B cell (primary cell): ENCODE data around the gene MYH11. TPM values are rescaled to one million over a fixed set of nuclear protein-coding genes. Genes with fewer than 3 reads are reported as not detected.

Source experiments
- ATAC-seq: fragments of 200-7000 bp; cut with Tn5 transposase; one replicate; pipeline ENCODE4 v1.10.0; 2021; ENCODE audit warnings: low read depth, mild to moderate bottlenecking, moderate number of reproducible peaks, moderate library complexity
- CTCF ChIA-PET: fragments of 350-600 bp; sonication (Branson Sonifier 250); formaldehyde crosslinking; loops from one replicate; lab custom pipeline; 2021; ENCODE audit warnings: antibody characterized with exemption, inconsistent platforms; lab: Charles Lee
- POLR2A ChIA-PET: fragments of 350-600 bp; sonication (Branson Sonifier 250); formaldehyde crosslinking; loops from one replicate; lab custom pipeline; 2021; ENCODE audit warnings: antibody characterized with exemption; lab: Charles Lee
- DNase-seq: peaks from one replicate; pipeline ENCODE4 v3.0.0; 2013
- H2AFZ ChIP-seq: 2 replicates; pipeline ENCODE4 v1.6.1; 2012; ENCODE audit warnings: mild to moderate bottlenecking, low read depth, low read length; ENCODE audit not compliant: insufficient read depth, poor library complexity, severe bottlenecking
- H3K27ac ChIP-seq, 2 donors: 1 replicate in 1 of 2; 2 replicates in 1 of 2; pipeline ENCODE4 v1.5.1; 2012 to 2013; ENCODE audit warnings: low read length in 2 of 2, mild to moderate bottlenecking in 2 of 2, moderate library complexity in 1 of 2
- H3K27me3 ChIP-seq, 4 experiments: fragments of 200-600 bp in 1 of 4; sonication (generic) in 1 of 4; replicated peaks in 1 of 4; 1 replicate in 2 of 4; 2 replicates in 2 of 4; pipeline versions ENCODE4 v1.6.1 to v1.7.0; 2013 to 2016; ENCODE audit warnings: low read length in 3 of 4, mild to moderate bottlenecking in 2 of 4, mixed read lengths in 1 of 4, moderate library complexity in 1 of 4; ENCODE audit not compliant: insufficient read depth in 4 of 4, control insufficient read depth in 3 of 4; ENCODE audit errors: control extremely low read depth in 1 of 4
- H3K36me3 ChIP-seq, 2 experiments: replicated peaks in 1 of 2; 1 replicate in 1 of 2; 2 replicates in 1 of 2; pipeline versions ENCODE4 v1.6.1 to v1.7.1; 2013; ENCODE audit warnings: low read length in 1 of 2; ENCODE audit not compliant: insufficient read depth in 2 of 2, control insufficient read depth in 1 of 2; ENCODE audit errors: control extremely low read depth in 1 of 2, extremely low read depth in 1 of 2
- H3K4me1 ChIP-seq, 2 donors: fragments of 200-600 bp in 1 of 2; sonication (generic) in 1 of 2; 1 replicate in 1 of 2; 2 replicates in 1 of 2; pipeline versions ENCODE4 v1.5.1 to v1.6.1; 2013 to 2017; ENCODE audit warnings: low read length in 2 of 2; ENCODE audit not compliant: control insufficient read depth in 2 of 2, insufficient read depth in 2 of 2
- H3K4me2 ChIP-seq: replicated peaks from 2 replicates; pipeline ENCODE3; 2012; ENCODE audit warnings: mild to moderate bottlenecking, low read depth, low read length; ENCODE audit not compliant: poor library complexity, severe bottlenecking
- H3K4me3 ChIP-seq, 5 experiments: fragments of 200-600 bp in 1 of 5; sonication (generic) in 1 of 5; 1 replicate in 3 of 5; 2 replicates in 2 of 5; pipeline versions ENCODE4 v1.5.1 to v1.7.0; 2011 to 2016; ENCODE audit warnings: low read length in 4 of 5, mild to moderate bottlenecking in 4 of 5, low read depth in 2 of 5, control low read depth in 1 of 5, moderate library complexity in 1 of 5; ENCODE audit not compliant: insufficient read depth in 1 of 5; ENCODE audit errors: control extremely low read depth in 1 of 5, extremely low read depth in 1 of 5
- H3K79me2 ChIP-seq: fragments of 200-600 bp; sonication (generic); one replicate; pipeline ENCODE4 v1.6.0; 2016; ENCODE audit warnings: low read length; ENCODE audit not compliant: control insufficient read depth, insufficient read depth
- H3K9ac ChIP-seq: fragments of 200-600 bp; sonication (generic); 2 replicates; pipeline ENCODE4 v1.6.1; 2017; ENCODE audit warnings: mild to moderate bottlenecking, low read length, moderate library complexity
- H3K9me3 ChIP-seq, 3 donors: one replicate each; pipeline versions ENCODE4 v1.6.1 to v1.7.1; 2013; ENCODE audit warnings: low read length in 2 of 3; ENCODE audit not compliant: control insufficient read depth in 2 of 3, insufficient read depth in 1 of 3; ENCODE audit errors: control extremely low read depth in 1 of 3
- H4K20me1 ChIP-seq: 2 replicates; pipeline ENCODE4 v1.6.0; 2012; ENCODE audit warnings: mild to moderate bottlenecking, low read length; ENCODE audit not compliant: insufficient read depth, control insufficient read depth, poor library complexity, severe bottlenecking
- H3K27ac Mint-ChIP-seq: one replicate; pipeline ENCODE4 v1.8.0; 2021; ENCODE audit warnings: mixed read lengths
- H3K27me3 Mint-ChIP-seq: one replicate; pipeline ENCODE4 v1.8.0; 2021; ENCODE audit warnings: mixed read lengths
- H3K4me1 Mint-ChIP-seq: one replicate; pipeline ENCODE4 v1.8.0; 2021; ENCODE audit warnings: mixed read lengths
- H3K4me3 Mint-ChIP-seq: one replicate; pipeline ENCODE4 v1.8.0; 2021; ENCODE audit warnings: mixed read lengths
- H3K9me3 Mint-ChIP-seq: one replicate; pipeline ENCODE4 v1.8.0; 2022; ENCODE audit warnings: mixed read lengths; ENCODE audit not compliant: insufficient read depth
- CTCF ChIP-seq: fragments of 200-600 bp; IDR thresholded peaks from one replicate; pipeline ENCODE4 v1.8.0; 2022; ENCODE audit warnings: antibody characterized with exemption, mild to moderate bottlenecking
- EZH2 ChIP-seq: IDR thresholded peaks from 2 replicates; pipeline ENCODE4 v1.6.1; 2012; ENCODE audit warnings: borderline replicate concordance, low read depth, mild to moderate bottlenecking, moderate library complexity, low read length; ENCODE audit not compliant: insufficient read depth, poor library complexity, severe bottlenecking
- WGBS: methylation state at CpG from one replicate; pipeline ENCODE4 v1.1.5; 2013; ENCODE audit warnings: missing lambda C conversion rate; ENCODE audit not compliant: insufficient coverage; 5-methylcytosine and 5-hydroxymethylcytosine counted together
- intact Hi-C: fragments of 100-400 bp; cut with micrococcal nuclease; formaldehyde crosslinking; loops from one replicate; pipeline ENCODE4 v1.10.0; 2022
- polyA plus RNA-seq: library from polyadenylated mRNA; depleted of rRNA; stranded (reverse); fragments of >200 nt; gene quantifications from 2 replicates; pipeline ENCODE4 v1.2.3, GENCODE V29; 2012
- total RNA-seq, 2 donors: library from RNA; stranded (reverse); fragments of 120-200 nt in 1 of 2; gene quantifications; 1 replicate in 1 of 2; 2 replicates in 1 of 2; pipeline versions ENCODE4 v1.2.3 to v1.2.4, GENCODE V29; 2013 to 2022

The MYH11 gene
- total and polyA plus RNA-seq, 2 donors (not counting 1 experiment from before 2014, with no cell fraction given), result 0.05 to 0.16 TPM

- peaks cover 0 to 4% (median 0%) of the 10 kb centered on the region in 4 experiments for H3K27me3 ChIP-seq
- peaks cover 0 to 18% (median 0%) of the 10 kb centered on the region in 3 donors for H3K9me3 ChIP-seq
- H3K27me3 Mint-ChIP-seq, result peaks cover 3% of the 10 kb centered on the region
- TF ChIP-seq EZH2 (no peak), CTCF (no peak)
- no peak overlapping the region for H3K27ac Mint-ChIP-seq
- ATAC-seq (no peak), DNase-seq (no peak)
- 91% methylated on average over 6 of the region's 8 CpGs for WGBS
- H3K27ac ChIP-seq, result no peak overlapping the region
- H3K79me2 ChIP-seq, result no peaks in the 10 kb centered on the region
- H3K36me3 ChIP-seq, result no peaks in the 10 kb centered on the region
- H3K4me3 Mint-ChIP-seq, result no peak overlapping the region
- POLR2A ChIA-PET, result no interaction called here
- no peak overlapping the region for H3K4me2 ChIP-seq
- CTCF ChIA-PET, result no interaction called here
- H3K4me1 Mint-ChIP-seq, result peaks cover 3% of the 10 kb centered on the region
- H3K4me3 ChIP-seq, result no peak overlapping the region
- peaks cover 0 to 5% of the 10 kb centered on the region in 2 donors for H3K4me1 ChIP-seq
- no peak overlapping the region for H2AFZ ChIP-seq
- no peaks in the 10 kb centered on the region for H4K20me1 ChIP-seq
- intact Hi-C loops, result no loop called here
- H3K9me3 Mint-ChIP-seq, result no peaks in the 10 kb centered on the region
- no peak overlapping the region for H3K9ac ChIP-seq
These were observed 87.6 kb downstream of the MYH11 start for GRCh38 chr16:15769239-15769638.

GRCh38 chr16:15768201-15768600, 88.6 kb downstream of the MYH11 start:
- Histone ChIP-seq H3K9ac (no peak overlapping the region), H3K79me2 (no peaks in the 10 kb centered on the region), H2AFZ (no peak overlapping the region), H3K27me3 (peaks cover 0 to 4% (median under 1%) of the 10 kb centered on the region in 4 experiments), H3K9me3 (peaks cover 0 to 18% (median 0%) of the 10 kb centered on the region in 3 donors), H3K36me3 (no peaks in the 10 kb centered on the region), H3K4me2 (no peak overlapping the region), H3K4me1 (peaks cover 0 to 5% of the 10 kb centered on the region in 2 donors), H4K20me1 (no peaks in the 10 kb centered on the region), H3K27ac (no peak overlapping the region), H3K4me3 (no peak overlapping the region)
- Mint-ChIP-seq H3K27me3 (peaks cover 5% of the 10 kb centered on the region), H3K9me3 (no peaks in the 10 kb centered on the region), H3K27ac (no peak overlapping the region), H3K4me1 (peaks cover 3% of the 10 kb centered on the region), H3K4me3 (no peak overlapping the region)
- ChIA-PET CTCF (no interaction called here), POLR2A (no interaction called here)
- no peak for ATAC-seq
- DNase-seq, result no peak
- TF ChIP-seq CTCF (no peak), EZH2 (no peak)
- intact Hi-C loops, result no loop called here
- WGBS, result no CpG with 5 or more reads among the region's 4 CpGs
